Glutamatergic neuron (in vitro differentiated cells): Measurements from ENCODE around the gene EMCN. TPM values are rescaled to one million over a fixed set of nuclear protein-coding genes. Genes with fewer than 3 reads are reported as not detected.
"Not testable (repeated sequence)": the region's sequence is repeated elsewhere in the genome, so short reads cannot be mapped to it uniquely, and the experiment has no call there.

Source experiments
- DNase-seq: peaks from one replicate; pipeline ENCODE4 v3.0.0; 2022
- H3K27ac Mint-ChIP-seq: one replicate; pipeline ENCODE4 v1.8.0; 2020; ENCODE audit warnings: mild to moderate bottlenecking, mixed read lengths, inconsistent platforms; ENCODE audit not compliant: unreplicated experiment
- H3K27me3 Mint-ChIP-seq: one replicate; pipeline ENCODE4 v1.8.0; 2020; ENCODE audit warnings: mild to moderate bottlenecking, moderate library complexity, mixed read lengths, inconsistent platforms; ENCODE audit not compliant: unreplicated experiment
- H3K36me3 Mint-ChIP-seq: one replicate; pipeline ENCODE4 v1.8.0; 2020; ENCODE audit warnings: mild to moderate bottlenecking, mixed read lengths, inconsistent platforms; ENCODE audit not compliant: unreplicated experiment
- H3K4me1 Mint-ChIP-seq: one replicate; pipeline ENCODE4 v1.8.0; 2020; ENCODE audit warnings: mild to moderate bottlenecking, low read depth, mixed read lengths, inconsistent platforms; ENCODE audit not compliant: unreplicated experiment
- H3K4me3 Mint-ChIP-seq: one replicate; pipeline ENCODE4 v1.8.0; 2020; ENCODE audit warnings: mild to moderate bottlenecking, mixed read lengths, inconsistent platforms; ENCODE audit not compliant: unreplicated experiment
- H3K9me3 Mint-ChIP-seq: one replicate; pipeline ENCODE4 v1.8.0; 2020; ENCODE audit warnings: mild to moderate bottlenecking, moderate library complexity, mixed read lengths, inconsistent platforms; ENCODE audit not compliant: unreplicated experiment
- total RNA-seq: library from RNA; stranded (reverse); fragmentation: NEBNext Ultra II Directional; extraction: Animal tissue kit (Norgen Biotek cat#: 25700); gene quantifications from one replicate; pipeline ENCODE4 v1.2.1, GENCODE V29; 2021; ENCODE audit not compliant: unreplicated experiment
- TF ChIP-seq, protein P1 (sequence below): fragments of 200-600 bp; sonication (generic); IDR thresholded peaks from one replicate; pipeline ENCODE4 v1.5.0; 2021; ENCODE audit not compliant: partially characterized antibody, unreplicated experiment

The EMCN gene
- total RNA-seq, 1 donor from 2014 or later = not detected

DNA sequence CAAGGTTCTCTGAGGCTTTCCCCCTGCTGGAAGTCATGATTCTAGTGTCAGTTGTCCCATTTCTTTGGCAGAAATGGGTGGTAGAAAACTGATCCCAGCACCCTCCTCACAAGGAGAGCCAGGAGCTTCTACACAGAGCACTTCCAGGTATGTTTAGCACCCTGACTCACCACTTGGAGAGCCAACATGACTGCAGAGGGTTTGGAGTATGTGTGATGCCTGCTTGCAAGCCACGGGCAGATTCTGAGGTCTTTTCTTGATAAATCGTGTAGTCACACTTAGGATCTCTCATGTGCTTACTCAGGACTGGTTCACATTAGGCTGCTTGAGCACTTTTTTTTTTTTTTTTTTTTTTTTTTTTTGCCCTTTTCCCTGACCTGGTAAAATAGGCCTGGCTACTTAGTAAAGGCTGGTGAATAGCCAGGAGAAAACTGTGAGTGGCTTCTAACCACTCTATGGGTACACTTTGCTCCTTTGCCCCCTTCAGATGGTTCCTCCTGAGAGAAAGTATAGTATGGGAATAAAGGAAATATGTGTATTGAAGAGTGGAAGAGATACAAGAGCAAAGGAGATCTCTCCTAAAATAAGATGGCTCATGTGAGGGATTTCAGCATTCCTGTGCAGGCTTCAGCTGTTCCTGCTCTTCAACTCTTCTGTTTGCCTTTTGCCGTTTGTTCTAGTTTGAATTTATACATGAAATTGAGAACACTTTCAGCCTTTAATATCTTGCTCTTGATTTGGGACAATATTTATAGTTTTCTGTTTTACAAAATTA, 103.6 kb downstream of the EMCN start:
- no peaks in the 10 kb centered on the region for H3K9me3 Mint-ChIP-seq
- TF ChIP-seq, protein P1, sequence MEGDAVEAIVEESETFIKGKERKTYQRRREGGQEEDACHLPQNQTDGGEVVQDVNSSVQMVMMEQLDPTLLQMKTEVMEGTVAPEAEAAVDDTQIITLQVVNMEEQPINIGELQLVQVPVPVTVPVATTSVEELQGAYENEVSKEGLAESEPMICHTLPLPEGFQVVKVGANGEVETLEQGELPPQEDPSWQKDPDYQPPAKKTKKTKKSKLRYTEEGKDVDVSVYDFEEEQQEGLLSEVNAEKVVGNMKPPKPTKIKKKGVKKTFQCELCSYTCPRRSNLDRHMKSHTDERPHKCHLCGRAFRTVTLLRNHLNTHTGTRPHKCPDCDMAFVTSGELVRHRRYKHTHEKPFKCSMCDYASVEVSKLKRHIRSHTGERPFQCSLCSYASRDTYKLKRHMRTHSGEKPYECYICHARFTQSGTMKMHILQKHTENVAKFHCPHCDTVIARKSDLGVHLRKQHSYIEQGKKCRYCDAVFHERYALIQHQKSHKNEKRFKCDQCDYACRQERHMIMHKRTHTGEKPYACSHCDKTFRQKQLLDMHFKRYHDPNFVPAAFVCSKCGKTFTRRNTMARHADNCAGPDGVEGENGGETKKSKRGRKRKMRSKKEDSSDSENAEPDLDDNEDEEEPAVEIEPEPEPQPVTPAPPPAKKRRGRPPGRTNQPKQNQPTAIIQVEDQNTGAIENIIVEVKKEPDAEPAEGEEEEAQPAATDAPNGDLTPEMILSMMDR = no peak
- no peak for DNase-seq
- no peaks in the 10 kb centered on the region for H3K27me3 Mint-ChIP-seq
- no peak overlapping the region for H3K4me3 Mint-ChIP-seq
- H3K4me1 Mint-ChIP-seq = peaks cover 16% of the 10 kb centered on the region
- no peaks in the 10 kb centered on the region for H3K36me3 Mint-ChIP-seq
- H3K27ac Mint-ChIP-seq = no peak overlapping the region

DNA sequence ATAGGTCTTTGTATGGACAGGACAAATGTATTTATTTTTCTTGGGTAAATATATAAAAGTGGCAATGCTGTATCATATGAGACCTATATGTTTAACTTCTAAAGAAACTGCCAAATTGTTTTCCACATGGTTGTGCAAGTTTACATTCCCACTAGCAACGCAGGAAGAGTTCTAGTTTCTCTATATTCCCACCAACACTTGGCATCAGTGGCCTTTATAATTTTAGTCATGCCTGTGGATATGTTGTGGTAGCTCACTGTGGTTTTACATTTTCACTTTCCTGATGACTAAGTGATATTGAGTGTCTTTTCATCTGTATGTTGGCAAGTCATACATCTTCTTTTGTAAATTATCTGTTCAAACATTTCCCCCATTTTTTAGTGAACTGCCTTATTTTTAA, 126.0 kb downstream of the EMCN start:
- no peak overlapping the region for H3K4me3 Mint-ChIP-seq
- H3K27ac Mint-ChIP-seq = no peak overlapping the region
- H3K4me1 Mint-ChIP-seq = no peaks in the 10 kb centered on the region
- no peaks in the 10 kb centered on the region for H3K27me3 Mint-ChIP-seq
- H3K9me3 Mint-ChIP-seq = no peaks in the 10 kb centered on the region
- no peaks in the 10 kb centered on the region for H3K36me3 Mint-ChIP-seq
- TF ChIP-seq, protein P1 = no peak
- DNase-seq = no peak

DNA sequence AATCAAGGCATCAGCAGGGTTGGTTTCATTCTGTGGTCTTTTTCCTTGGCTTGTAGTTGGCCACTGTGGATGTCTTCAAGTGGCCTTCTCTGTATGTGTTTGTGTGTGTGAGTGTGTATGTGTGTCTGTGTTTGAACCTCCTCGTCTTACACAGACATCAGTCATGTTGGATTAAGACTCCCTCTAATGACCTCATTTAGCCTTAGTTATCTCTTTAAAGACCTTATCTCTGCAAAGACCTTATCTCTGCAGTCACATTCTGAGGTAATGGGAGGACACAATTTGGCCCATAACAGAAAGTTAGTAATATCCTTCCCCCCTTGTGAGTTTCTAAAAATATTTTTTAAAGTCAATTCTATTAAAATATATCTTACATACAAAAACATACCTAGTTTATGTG, 126.7 kb downstream of the EMCN start:
- no peak for DNase-seq
- TF ChIP-seq, protein P1 = no peak
- no peaks in the 10 kb centered on the region for H3K9me3 Mint-ChIP-seq
- no peaks in the 10 kb centered on the region for H3K27me3 Mint-ChIP-seq
- no peaks in the 10 kb centered on the region for H3K4me1 Mint-ChIP-seq
- H3K27ac Mint-ChIP-seq = no peak overlapping the region
- no peak overlapping the region for H3K4me3 Mint-ChIP-seq
- no peaks in the 10 kb centered on the region for H3K36me3 Mint-ChIP-seq

DNA sequence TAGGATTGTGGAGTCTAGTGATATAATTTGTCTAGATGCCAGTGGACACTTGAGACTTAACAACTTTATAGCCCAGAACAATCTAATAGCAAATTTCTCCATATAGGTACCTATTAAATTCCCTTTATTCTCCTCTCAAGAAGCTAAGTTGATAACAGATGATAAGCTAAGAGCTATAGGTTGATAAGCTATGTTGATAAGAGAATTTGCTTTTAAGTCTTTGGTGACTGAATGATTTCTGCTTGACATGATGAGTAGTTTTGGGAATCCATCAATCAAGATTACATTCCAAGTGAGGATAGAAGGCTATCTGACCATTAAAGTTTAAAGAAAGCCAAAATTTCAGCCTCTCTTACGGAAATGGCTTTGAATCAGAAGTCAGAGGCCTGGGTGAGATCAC, 131.6 kb downstream of the EMCN start:
- no peak overlapping the region for H3K27ac Mint-ChIP-seq
- no peaks in the 10 kb centered on the region for H3K4me1 Mint-ChIP-seq
- no peaks in the 10 kb centered on the region for H3K27me3 Mint-ChIP-seq
- no peaks in the 10 kb centered on the region for H3K9me3 Mint-ChIP-seq
- no peak for DNase-seq
- H3K36me3 Mint-ChIP-seq = no peaks in the 10 kb centered on the region
- TF ChIP-seq, protein P1 = no peak
- H3K4me3 Mint-ChIP-seq = no peak overlapping the region

DNA sequence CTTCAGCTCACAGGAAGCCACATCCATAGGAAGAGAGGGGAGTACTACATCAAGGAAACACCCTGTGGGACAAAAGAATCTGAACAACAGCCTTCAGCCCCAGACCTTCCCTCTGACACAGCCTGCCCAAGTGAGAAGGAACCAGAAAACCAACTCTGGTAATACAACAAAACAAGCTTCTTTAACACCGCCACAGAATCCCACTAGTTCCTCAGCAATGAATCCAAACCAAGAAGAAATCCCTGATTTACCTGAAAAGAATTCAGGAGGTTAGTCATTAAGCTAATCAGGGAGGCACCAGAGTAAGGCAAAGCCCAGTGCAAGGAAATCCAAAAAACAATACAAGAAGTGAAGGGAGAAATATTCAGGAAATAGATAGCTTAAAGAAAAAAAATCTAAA, 137.4 kb downstream of the EMCN start:
- not testable (repeated sequence) for H3K27ac Mint-ChIP-seq, H3K4me3 Mint-ChIP-seq, H3K9me3 Mint-ChIP-seq, H3K4me1 Mint-ChIP-seq, H3K36me3 Mint-ChIP-seq, H3K27me3 Mint-ChIP-seq, DNase-seq
